K562 treated with DMSO at 1 percent for 4 hours (cell line): ENCODE data around the gene ZFAND2B. TPM values are rescaled to one million over a fixed set of nuclear protein-coding genes. Genes with fewer than 3 reads are reported as not detected.

Experiments used
- total RNA-seq: library from RNA; unstranded; fragments of 300-600 nt; gene quantifications from 2 replicates; pipeline ENCODE4 v1.2.3, GENCODE V29; 2022; ENCODE audit not compliant: insufficient read depth

ZFAND2B gene
- total RNA-seq, result 33.3 and 35.6 TPM in 2 replicates

DNA sequence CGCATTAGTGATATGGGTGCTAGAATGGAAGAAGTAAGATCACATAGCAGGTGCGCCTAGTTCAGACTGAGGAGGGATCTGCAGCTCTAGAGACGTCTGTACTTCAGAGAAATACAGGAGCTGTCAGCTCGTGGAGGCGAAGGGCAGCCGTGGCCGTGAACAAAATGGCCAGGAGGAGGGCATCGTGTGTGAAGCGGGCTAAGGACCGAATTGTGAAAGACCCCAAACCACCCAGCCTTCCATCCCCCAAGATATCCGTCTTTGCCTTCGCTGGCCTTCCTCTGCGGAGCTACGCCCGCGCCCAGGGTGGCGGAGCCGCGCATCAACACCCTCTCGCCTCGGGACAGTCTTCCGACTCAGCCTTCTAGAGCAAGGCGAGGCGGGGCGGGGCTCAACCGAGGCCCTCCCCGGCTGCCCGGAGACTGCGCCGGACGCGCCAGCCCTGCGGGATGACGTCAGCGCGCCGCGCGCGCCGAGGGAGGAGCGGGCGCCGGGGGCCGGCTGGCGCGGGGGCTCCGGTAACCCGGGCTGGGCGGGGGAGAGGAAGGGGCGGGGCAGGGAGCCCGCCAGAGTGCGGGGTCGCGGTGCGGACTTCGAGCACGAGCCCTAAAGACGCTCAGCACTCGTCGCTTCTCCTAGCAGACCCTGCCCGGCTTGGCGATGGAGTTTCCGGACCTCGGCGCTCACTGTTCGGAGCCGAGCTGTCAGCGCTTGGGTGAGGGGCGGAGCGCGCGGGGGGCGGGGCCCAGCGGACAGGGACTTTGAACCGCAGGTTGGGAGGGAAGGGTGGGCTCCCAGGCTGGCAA lies at the start of gene ZFAND2B:
TSS of gene ZFAND2B (plus strand) at position 455 of the 806 bp plus-strand sequence. CDS start at position 661, 206 bp downstream.

DNA sequence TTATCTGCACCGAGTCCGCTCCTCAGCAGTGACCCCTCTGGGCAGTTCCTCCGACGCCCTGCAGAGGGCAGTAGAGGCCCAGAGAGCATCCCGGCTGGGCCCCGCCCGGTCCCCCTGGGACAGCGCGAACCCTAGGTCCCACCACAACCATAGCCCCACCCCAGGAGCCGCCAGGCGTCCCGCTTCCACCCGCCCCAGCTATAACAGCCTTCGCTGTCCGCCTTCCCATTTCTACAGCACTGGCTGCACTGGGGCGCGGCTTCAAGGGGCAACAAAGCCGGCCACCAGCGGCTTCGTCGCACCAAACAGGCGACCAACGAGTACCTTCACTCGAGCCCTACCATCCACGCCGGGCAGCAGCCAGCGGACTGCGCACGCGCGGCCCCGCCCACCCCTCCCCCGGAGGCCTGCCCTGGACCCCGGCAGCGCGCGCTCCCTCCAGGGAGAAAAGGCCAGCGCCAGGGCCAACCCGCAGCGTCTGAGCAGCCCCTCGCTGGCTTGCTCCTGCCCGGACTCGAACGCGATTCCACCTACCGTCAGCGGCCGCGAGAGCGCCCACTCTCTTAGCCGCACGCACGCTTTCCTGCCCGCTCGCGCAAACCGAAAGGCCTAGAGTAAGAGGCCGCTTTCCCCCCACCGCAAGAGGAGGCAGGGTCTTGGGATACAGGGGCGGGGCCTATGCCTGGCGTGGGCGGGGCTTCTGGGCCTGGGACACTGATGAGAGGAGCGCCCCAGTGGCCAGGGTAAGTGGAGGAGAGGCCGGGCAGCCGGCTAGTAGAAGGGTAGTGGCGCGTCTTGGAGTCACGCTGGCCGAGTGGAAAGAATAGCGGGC lies 46.2 kb upstream of the ZFAND2B start, which contains the start of gene NHEJ1:
TSS of gene NHEJ1 (minus strand) at position 630 of the 832 bp plus-strand sequence. CDS start 2,453 bp downstream, outside the sequence.

GRCh38 chr2:219169930-219170654 lies 36.5 kb upstream of the ZFAND2B start, which contains the start of gene SLC23A3:
Gene SLC23A3, minus strand, starts transcription at chr2:219170029. Its CDS starts 45 bp downstream, at chr2:219169984.

GRCh38 chr2:219176818-219177551 lies 29.6 kb upstream of the ZFAND2B start, which contains the start of gene CNPPD1:
Gene CNPPD1, minus strand, starts transcription at chr2:219176925. Its CDS starts 97 bp downstream, at chr2:219176828.

GRCh38 chr2:219177552-219178376 lies 28.8 kb upstream of the ZFAND2B start, which contains the start of gene RETREG2:
Gene RETREG2, plus strand, starts transcription at chr2:219178275. Its CDS starts 78 bp downstream, at chr2:219178353.

DNA sequence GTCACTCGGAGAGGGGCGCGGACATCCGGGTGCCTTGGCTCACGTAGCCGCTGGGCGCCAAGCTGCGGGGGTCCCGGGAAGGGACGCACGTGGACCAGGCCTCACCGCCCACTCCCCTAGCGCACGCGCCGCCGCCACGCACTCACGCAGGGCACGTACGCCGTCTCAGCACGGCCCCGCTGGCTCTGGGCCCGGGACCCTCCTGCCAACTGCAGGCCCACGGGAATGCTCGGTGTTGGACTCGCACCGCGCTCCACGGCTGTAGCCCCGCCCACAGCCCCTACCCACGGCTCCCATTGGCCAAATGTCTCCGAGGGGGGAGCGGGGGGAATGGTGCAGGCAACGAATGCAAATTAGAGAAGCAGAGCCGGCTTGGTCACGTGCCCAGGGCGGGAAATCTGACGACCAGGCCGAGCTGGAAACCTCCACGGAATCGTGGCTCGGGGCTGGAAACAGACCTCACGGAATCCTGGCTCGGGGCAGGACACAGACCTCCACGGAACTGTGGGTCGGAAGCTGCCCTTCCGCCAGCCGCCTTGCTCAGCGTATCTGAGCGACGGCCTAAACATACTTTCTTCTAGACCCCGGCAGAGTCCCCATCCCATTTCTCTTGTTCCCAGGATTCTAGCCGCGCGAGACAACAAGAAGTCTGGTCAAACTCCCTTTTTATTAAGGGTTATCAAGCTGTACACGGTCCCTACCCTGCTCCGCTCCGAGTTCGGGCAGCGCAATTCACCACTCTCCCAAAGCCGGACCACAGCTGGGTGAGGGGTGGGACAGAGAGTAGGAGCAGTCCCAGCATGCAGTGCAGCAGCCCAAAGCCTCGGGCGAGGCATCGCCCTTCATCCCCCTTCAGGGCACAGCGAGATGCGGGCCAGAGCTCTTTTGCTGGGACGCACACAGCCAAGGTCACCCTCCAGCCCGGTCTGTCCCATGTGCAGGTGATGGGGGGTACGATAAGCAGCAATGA lies 12.4 kb downstream of the ZFAND2B start, which contains the start of gene ABCB6:
TSS of gene ABCB6 (minus strand) at position 227 of the 970 bp plus-strand sequence. CDS start 285 bp downstream, outside the sequence.

DNA sequence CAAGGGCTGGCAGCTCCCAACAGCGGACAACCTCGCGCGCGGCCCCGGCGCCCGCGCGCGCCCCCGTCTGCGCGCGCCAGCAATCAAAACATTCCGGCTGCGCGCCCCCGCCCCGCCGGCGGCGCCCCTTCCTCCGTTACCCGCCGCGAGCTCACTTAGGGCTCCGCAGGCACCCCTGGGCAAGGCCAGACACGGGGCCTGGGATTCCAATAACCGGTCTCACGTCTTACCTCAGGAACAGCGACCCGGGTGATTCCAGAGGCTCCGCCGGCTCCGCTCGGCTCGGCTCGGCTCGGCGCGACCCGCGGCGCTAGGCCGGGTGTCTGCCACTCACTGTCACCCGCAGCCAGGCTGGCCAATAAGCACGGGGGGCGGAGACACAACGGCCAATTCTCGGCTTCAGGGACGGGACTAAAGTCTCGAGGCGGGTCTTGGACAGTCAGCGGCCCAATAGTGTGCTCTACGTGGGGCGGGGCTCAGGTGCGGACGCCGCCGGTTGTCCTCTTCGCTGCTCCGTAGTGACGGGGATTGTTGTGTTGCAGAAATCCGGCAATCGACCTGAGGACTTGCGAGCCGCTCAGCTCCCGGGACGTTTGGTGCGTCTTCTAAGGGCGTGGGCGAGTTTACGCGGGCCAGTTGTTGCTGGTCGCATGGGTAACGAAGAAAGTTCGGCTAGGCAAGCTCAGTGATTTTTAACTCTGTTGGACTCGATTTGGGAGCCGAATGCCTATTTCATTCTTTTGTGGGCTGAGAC lies 22.9 kb downstream of the ZFAND2B start, which contains the start of the genes ANKZF1 and ATG9A:
TSS of gene ANKZF1 (plus strand) at position 502 of the 754 bp plus-strand sequence. CDS start 452 bp downstream, outside the sequence.
TSS of gene ATG9A (minus strand) at position 332 of the 754 bp plus-strand sequence. CDS start 1,612 bp downstream, outside the sequence.

GRCh38 chr2:219245148-219245898 lies 38.7 kb downstream of the ZFAND2B start, which contains the start of the genes GLB1L and STK16:
Gene GLB1L, minus strand, starts transcription at chr2:219245444. Its CDS starts 1,871 bp downstream, at chr2:219243573.
Gene STK16, plus strand, starts transcription at chr2:219245479. Its CDS starts 521 bp downstream, at chr2:219246000.

DNA sequence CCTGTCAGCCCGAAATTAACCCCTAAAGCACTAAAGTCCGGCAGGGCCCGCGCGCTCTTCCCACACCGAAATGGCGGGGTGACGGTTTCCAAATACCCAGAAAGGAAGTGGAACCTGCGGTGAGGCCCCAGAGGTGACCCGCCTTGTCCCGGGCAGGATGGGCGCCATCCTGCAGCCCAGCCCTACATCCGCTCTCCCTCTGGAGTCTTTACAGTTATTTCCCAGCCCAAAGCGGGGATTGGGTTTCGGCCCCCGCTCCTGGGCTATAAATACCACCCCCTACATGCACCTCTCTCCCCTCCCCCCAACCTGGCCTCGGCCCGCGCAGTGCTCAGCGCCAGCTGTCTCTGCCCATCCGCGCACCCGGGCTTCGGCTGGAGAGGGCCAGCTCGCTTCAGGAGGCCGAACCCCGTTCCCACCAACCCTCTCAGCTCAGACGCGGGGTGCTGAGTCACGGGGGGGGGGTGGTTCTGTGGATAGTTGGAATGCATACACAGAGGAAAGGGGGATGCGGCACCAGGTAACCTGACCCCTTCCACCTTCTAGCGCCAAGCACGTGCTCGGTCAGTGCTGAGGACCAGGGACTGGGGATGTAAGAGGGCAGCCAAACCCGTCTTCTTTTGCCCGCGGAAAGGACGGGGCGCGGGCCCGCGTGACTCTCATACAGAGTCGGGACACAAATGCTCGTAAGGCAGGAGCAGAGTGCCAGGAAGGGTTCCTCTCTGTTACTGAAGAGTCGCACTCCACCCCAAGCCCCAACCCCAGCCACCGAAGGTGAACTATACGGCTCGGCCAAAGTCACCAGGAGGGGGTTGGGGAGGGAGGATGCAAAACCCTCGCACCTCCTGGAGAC lies 46.5 kb downstream of the ZFAND2B start, which contains the start of gene TUBA4B:
TSS of gene TUBA4B (plus strand) at position 344 of the 853 bp plus-strand sequence. CDS start at position 509, 165 bp downstream.

GRCh38 chr2:219253753-219254589 lies 47.4 kb downstream of the ZFAND2B start, which contains the start of gene TUBA4A:
Gene TUBA4A, minus strand, starts transcription at chr2:219253918. Its CDS starts 60 bp downstream, at chr2:219253858.

Other genes with a start within 250 kb of the ZFAND2B start
- not detected in 2 replicates for gene CDK5R2, start 247.1 kb upstream of the ZFAND2B start, total RNA-seq
- gene FEV, start 221.6 kb upstream of the ZFAND2B start, total RNA-seq, result 0.34 and 0.71 TPM in 2 replicates
- gene CRYBA2, start 213.4 kb upstream of the ZFAND2B start, total RNA-seq, result not detected in 2 replicates
- not detected in 2 replicates for gene CFAP65, start 165.3 kb upstream of the ZFAND2B start, total RNA-seq
- gene IHH, start 145.9 kb upstream of the ZFAND2B start, total RNA-seq, result not detected in 2 replicates
- 8.9 and 10.1 TPM in 2 replicates for gene NHEJ1, start 46.0 kb upstream of the ZFAND2B start, total RNA-seq
- not detected in 2 replicates for gene SLC23A3, start 36.8 kb upstream of the ZFAND2B start, total RNA-seq
- gene CNPPD1, start 29.9 kb upstream of the ZFAND2B start, total RNA-seq, result 48.8 and 50.1 TPM in 2 replicates
- 22.5 and 26.1 TPM in 2 replicates for gene RETREG2, start 28.5 kb upstream of the ZFAND2B start, total RNA-seq
- gene ABCB6, start 12.2 kb downstream of the ZFAND2B start, total RNA-seq, result 17.4 and 17.7 TPM in 2 replicates
- gene ATG9A, start 22.9 kb downstream of the ZFAND2B start, total RNA-seq, result 28.0 and 42.6 TPM in 2 replicates
- 24.8 and 29.7 TPM in 2 replicates for gene ANKZF1, start 23.0 kb downstream of the ZFAND2B start, total RNA-seq
- gene GLB1L, start 38.7 kb downstream of the ZFAND2B start, total RNA-seq, result 2.2 and 4.3 TPM in 2 replicates
- gene STK16, start 38.7 kb downstream of the ZFAND2B start, total RNA-seq, result 17.2 and 19.3 TPM in 2 replicates
- not detected in 2 replicates for gene TUBA4B, start 46.5 kb downstream of the ZFAND2B start, total RNA-seq
- 57.6 and 69.6 TPM in 2 replicates for gene TUBA4A, start 47.1 kb downstream of the ZFAND2B start, total RNA-seq
- gene DNAJB2, start 72.6 kb downstream of the ZFAND2B start, total RNA-seq, result 21.9 and 24.5 TPM in 2 replicates
- 0.53 and 2.8 TPM in 2 replicates for gene PTPRN, start 102.6 kb downstream of the ZFAND2B start, total RNA-seq
- gene RESP18, start 126.0 kb downstream of the ZFAND2B start, total RNA-seq, result not detected in 2 replicates
- gene DNPEP, start 181.1 kb downstream of the ZFAND2B start, total RNA-seq, result 53.4 and 54.1 TPM in 2 replicates
- gene DES, start 211.6 kb downstream of the ZFAND2B start, total RNA-seq, result 23.8 and 34.9 TPM in 2 replicates
- gene SPEG, start 228.1 kb downstream of the ZFAND2B start, total RNA-seq, result 6.2 and 10.7 TPM in 2 replicates